HG03095 (cell line): ENCODE results near the gene PUM1.

Experiments
- ATAC-seq: cut with Tn5 transposase; IDR thresholded peaks from one replicate; pipeline ENCODE4 v1.9.1; 2021; ENCODE audit warnings: moderate library complexity; ENCODE audit not compliant: unreplicated experiment

Gene PUM1

DNA sequence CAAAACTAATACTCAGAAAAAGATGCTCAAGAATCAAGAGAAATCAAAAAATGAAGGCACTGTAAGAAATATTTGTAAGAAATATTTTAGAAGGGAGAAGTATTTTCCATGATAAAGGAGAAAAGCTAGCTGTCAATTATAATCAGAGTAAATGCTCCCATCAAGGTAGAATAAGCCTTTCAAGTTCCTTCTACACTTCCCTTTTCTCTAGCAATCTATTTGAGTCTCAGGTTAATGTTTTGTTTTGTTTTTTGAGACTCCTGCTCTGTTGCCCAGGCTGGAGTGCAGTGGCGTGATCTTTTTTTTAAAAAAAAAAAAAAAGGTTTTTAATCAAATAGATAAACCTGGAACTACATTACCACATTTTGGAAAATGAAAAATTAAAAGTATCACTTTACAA is 33.3 kb downstream of the PUM1 start:
- no peak for ATAC-seq

DNA sequence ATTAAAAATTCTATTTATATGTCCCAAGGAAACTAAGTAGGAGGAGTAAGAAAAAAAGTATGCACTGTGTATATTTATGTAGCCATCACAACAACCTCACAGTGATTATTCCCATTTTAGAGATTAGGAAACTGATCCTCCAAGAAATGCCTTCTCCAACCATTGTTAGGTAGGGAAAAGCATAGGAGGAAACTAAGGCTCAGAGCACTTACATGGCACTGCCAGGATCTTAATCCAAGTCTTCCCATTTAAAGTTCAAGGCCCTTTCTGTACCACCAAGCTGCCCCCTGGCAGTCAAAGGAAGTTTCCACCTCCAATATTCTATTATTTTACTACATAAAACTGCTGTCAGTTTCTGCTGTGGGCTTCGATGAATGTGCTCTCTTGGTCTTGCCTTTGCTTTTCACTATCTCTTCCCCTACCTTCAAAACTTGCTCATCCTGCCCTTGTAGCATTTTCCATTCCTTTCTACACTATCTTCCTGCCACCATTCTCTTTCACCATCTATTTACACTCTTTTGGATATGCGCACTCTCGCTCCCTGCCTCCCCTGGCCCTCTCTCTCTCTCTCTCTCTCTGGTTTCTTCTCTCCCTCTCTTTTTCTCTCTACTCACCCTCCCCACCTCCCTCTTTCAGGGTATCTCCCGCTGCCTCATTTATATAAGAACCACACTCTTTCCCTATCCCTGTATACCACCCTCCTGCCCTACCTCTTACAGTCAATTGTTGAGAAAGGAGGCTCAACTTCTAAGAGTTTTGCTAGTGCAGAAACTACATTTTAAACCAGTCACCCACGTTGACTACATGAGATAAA is 34.0 kb downstream of the PUM1 start:
- no peak for ATAC-seq

DNA sequence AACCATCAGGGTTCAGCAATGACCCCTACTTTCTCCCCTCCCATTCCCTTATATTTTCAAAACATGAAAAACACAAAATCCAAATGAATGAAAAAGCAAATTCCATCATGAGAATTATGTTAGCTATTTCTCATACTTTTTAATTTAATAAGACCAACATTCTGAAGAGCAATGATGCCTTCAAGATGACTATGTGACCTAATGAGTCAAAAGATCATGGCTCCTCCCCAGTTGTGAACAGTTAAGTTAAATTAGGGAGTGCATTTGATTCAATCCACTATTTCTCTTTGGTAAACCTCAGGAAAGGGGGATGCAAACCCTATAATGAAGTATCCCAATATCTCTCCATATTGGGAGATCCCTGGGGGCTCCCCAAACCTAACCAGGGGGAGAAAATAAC is 36.5 kb downstream of the PUM1 start:
- no peak for ATAC-seq

DNA sequence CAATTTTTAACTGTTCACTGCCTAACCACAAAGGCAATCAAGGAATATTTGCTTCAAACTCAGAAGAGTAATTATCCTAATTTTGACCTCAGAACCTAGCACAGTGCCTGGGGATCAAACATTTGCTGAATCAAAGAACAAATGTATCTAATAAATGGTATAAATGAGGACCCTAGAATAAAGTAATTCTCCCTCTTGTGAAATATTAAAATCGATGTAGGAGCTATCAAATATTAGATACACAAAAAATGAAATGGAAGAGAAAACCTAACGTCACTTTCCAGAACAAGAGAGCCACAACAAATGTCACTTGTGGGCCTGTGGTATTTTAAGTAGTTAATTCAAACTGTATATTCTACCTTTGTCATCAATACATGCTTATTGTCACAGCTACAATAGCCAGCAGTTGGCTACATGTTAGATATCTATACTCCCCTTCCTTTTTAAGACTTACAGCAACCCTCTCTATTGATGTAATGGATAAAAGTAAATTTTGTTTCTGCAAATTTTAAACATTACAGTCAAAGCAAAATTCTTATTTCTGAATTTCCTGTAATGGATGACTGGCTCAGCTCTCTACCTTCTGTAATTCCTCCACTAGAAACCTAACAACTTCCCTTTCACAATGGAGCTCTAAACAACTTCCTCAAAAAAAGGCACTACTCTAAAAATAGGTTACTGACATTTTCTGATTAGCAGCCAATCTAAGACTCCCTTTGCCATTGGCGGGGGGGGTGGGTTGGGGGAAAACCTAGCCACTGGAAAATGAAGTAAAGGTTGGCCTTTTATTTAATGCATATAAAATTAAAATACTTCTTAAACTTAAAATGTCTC is 37.6 kb downstream of the PUM1 start:
- ATAC-seq: no peak

DNA sequence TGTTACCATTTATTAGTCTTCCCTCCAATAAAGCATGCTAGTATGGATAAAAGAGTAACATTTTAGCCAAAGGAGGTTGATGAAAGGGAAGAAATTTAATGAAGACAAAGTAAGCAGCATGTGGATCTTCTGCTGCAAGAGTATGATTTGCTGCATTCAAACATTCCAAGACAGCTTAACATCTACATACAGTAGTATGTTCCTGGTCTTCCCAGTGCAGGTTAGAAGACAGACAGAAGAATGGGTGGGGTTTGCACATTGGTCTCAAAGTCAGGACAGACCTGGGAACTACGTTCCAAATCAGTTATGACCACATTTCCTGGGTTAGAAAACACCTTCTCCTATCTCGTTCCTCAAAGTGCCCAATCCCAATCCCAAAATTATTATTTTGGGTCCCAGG is 43.3 kb downstream of the PUM1 start:
- ATAC-seq: no peak

DNA sequence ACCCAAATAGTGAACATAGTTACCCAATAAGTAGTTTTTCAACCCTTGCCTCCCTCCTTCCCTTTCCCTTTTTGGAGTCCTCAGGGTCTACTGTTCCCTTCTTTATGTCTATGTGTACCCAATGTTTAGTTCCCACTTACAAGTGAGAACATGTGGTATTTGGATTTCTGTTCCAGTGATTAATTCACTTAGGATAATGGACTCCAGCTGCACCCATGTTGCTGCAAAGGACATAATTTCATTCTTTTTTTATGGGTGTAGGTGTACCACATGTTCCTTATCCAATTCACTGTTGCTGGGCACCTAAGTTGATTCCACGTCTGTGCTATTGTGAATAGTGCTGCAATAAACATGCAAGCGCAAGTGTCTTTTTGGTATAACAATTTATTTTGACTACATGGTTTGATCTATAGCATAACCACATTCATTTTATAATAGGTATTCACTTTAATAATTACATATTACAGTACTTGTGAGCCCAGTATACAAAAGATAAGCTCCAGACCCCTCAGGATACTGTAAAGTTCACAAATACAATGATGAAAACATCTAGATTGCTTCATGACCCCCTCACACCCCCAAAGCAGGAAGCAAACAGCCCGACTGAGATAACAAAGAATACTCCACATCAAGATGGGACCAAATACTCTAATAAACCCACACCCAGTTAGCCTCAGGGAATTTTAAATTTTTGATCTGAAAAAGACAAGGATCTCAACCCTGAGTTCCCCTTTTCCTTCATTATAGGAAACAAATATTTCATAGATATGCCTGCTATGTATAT is 45.3 kb downstream of the PUM1 start:
- ATAC-seq: no peak

DNA sequence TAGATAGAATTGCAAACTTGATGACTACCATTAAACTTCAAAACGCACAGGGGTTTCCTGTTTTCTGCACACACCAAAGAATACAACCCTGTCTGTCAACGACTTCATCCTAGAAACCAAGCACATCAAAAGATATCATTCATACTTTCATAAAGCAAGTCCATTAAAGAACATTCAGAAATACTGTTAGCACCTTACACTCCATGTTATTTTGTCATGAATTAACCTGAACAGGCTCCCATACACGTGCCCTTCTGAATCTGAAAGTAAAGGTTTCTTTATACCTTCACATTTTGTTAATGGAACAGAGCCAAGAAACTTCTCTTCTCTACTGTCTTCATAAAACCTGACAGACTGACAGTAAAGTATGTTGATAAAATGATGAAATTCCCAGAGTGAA is 46.1 kb downstream of the PUM1 start:
- no peak for ATAC-seq

DNA sequence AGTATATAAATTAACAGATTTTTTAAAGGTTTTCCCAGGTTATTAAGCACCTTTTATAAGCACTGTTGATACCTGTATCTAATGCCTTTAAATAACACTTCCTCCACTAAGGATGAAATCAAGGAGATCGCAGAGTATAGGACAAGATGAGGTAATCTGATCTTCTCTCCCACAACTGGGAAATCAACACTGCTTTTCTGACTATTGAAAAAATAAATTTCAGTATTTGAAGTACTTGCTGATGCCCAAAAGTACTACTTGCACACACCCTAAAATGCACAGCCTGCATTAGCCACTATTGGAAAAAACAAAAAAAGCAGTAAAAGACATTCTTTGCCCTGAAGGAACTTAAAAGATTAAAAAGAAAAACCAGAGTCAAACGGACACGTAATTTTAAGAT is 48.6 kb downstream of the PUM1 start:
- no peak for ATAC-seq

DNA sequence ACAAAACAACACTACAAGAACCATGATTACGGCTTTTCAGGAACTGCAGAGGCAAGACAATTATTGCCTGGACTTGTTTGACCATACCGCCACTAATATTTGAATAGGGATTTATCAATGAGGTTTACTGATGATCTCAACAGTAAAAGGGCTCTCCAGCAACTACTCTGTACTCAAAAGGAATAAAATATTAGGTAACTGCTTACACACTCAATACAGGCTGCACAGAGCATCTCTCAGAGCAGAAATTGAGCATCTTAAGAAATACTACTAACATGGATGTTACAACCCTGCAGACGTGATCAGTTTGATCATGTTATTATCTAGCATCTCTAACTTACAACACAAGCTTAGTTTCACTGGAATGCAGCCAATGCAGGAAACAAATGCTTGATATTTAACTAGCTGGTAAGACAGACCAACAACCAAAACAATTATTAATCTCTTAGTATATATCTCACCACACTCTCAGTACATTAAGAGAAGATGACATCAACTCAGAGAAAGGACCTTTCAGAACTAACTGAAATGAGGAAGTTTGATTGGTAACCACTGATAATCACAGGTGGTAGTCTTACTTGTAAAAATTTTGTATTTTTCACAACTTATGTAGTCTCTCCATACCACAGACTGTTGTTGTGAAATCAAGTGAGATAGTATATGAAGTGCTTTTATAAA is 52.2 kb downstream of the PUM1 start:
- peak; percentile 58 for ATAC-seq

DNA sequence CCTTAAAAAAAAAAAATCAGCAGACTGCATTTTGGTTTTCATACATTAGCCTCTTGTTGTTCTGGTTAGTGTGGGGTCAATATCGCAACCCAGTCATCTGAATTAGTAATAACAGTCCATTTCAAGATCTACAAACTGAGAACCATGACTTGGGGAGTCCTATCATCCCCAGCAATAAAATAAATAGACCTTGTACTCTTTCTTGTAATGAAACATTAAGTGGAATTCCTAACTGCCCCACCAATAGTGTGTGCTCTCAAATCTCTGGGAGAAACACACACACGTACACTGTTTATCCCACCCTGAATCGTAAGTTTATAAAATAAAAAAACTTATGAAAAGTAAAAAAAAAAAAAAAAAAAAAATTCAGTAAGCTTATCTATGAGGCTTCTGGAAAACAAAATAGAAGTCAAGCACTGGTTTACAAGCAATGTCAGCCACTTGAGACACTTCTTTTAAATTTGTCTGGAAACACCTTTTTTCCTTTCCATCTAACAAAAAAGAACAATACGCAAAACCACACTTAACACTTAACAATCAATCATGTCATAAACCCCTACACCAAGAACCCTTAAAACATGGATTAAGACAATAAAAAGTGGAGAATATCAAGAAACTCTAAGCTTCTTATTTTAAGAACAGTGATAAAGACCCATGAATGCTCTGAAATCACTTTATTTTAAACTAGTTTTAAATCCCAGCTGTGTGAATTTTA is 53.1 kb downstream of the PUM1 start:
- ATAC-seq: no peak

DNA sequence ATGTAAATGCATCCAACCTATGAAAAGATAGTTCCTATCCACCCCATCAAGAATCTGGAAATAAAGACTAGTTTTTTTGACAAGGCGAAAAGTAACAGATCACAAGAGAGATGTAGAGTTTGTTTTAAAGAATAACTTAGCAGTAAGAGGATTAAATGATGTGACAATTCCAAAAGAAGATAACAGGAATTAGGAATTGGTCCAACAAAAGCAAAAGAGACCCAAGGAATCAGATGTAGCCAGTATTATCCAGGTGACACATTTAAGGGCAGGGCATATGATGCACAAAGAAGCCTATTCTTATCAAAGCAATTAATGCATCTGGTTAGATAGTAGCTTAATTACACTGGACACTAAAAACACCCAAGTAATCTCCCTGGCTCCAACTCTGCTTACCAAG is 53.8 kb downstream of the PUM1 start:
- ATAC-seq: no peak

DNA sequence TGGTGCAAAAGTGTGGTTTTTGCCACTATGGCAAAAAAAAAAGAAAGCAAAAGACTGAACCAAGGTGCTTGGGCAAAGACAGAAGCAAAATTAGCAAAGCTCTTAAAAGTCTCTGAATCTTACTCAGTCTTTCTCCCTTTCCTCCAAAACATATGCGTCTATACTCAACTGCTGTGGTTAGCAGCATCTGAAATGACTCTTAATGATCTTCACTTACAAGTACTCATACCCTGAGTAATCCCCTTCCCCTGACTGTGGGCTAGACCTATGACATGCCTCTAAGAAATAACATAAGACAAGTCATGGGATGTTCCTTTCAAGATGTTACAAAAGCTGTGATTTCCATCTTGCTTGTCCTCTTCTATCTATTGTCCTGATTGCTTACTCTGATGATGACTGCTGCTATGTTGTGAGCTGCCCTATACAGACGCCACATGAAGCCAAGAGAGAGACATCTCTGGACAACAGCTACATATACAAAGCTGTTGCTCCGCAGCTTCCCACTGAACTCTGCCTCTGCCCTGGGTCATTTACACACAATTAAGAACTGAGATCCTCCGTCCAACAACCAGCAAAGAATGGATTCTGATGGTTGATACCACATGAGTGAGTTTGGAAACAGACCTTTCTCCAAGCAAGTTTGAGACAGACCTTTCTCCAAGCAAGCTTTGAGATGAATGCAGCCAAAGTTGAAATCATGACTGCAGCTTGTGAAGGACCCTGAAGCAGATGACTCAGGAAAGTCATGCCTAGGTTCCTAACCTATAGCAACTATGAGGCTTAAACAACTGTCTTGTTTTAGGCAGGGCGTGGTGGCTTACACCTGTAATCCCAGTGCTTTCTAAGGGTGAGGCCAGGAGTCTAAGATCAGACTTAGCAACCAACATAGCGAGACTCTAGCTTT is 55.2 kb downstream of the PUM1 start:
- ATAC-seq: peak; percentile 52

DNA sequence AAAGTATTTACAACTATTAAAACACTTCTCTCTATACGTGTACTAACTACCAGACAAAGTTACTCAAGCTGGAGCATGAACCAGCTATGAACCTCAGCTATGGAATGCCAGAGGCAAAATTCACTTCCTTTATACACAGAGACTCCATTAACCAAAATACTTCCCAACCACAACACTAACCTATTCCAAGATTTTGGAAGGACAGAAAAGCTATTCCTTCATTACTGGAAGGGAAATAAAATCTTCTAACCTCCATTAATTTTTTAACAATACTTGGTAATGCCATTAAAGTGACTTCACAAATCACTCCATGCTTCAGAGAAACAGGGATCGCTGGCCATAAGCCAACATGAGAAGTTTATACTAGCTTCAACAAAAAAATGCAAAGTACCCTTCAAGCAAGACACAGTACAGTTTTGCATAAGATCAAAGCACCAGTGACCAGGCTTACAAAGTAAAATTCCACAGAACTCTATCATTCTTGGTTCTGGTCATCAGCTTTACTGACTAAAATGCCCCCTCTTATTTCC is 58.0 kb downstream of the PUM1 start:
- no peak for ATAC-seq

DNA sequence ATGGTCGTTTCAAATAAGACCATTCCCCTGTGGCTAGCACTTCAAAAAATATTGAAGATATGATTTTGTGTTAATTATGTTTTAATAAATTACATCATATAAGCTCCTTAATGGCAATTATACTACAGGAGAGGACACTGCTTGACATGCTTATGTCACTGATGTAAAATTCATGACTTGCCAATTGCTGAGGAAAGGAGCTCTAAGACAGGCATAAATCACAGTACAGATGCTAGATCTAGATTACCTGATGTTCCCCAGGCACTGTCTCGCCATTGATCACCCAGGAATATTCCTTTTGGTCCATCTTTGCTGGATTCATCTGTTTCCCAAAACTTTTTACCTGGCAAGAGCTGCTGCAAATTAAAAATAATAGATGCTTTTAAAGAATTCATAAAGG is 58.8 kb downstream of the PUM1 start:
- ATAC-seq: no peak

DNA sequence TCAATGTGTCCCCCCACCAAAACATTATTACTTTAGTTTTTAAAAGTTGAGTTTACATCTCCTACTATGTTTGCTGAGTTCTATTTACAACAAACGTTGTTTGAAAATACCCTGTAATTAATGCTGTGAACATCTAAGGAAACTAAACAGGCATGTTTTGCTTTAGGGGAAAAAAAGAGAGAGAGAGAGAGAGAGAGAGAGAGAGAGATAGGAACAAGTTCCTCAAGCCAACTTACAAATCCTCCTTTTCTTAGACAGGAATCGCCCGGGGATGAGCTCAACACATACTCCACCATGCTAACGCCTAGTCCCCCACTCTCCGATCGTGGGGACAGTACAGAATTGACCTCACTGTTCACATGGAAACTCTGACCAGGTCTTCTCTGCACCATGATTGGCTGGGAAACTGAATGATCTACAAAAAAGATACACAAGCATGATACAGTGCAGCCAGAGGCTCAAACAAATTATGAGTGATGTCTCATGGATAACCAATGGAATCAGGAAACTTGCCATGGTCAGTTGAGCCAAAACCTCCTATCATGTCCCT is 59.8 kb downstream of the PUM1 start:
- no peak for ATAC-seq

DNA sequence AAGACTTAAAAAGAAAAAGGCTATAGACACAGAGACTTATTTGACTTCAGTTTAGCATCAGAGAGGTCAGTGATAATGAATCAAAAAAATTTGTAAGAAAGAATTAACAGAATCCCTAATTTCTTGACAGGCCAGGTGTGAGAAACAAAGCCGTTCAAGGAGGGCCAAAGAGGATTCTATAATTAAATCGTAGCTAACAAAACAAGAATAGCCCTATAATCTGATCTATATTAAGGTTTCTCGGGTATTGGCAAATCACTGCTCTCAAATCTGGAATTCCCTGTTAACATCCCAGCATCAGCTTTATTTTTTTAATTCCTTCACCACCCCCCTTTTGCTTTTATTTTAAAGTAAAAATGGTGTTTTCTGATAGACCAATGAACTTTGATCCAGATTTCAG is 60.3 kb downstream of the PUM1 start:
- no peak for ATAC-seq

DNA sequence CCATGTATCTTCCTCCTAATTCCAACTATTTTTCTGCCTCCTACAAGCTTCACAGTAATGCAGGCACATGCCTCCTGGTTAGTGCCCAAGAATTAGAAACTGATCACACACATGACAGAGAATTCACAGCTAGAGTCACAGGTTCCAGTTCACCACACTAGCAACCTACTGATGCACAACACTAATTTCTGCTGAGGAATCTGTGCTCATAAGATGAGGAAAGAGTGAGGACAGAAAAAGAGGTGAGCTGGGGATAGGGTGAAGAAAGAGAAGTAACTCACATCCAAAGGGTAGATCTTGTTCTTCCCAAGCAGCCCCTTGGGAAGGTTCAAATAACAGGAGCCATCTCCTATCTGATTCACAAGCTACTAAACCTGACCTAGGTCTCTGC is 61.3 kb downstream of the PUM1 start:
- ATAC-seq: no peak

DNA sequence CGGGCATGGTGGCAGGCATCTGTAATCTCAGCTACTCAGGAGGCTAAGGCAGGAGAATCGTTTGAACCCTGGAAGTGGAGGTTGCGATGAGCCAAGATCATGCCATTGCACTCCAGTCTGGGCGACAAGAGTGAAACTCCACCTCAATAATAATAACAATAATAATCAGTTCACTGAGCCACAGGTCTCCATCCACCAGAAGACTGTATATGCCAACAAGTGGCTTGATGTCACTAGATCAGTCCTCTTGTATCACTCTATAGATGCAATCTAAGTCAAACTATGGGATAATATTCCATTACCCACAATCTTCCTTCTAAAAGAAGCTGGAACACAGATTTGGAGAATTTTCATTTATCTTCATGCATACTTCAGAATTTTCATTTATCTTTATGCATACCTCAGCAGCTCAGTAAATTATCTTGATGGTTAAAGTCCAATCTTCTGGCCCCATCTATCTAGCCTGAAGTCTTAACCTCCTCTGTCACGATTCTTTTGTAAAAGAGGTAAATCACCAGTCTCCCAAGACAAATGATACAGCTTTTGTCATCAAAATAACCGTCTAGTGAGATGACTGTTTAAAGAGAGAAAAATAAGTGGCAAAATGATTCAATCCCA is 61.8 kb downstream of the PUM1 start:
- ATAC-seq: no peak
